H1 (cell line): ENCODE data around the gene IL22RA2. TPM values are rescaled to one million over a fixed set of nuclear protein-coding genes. Genes with fewer than 3 reads are reported as not detected.

Experiments used
- CTCF ChIA-PET: fragments of 300-600 bp; sonication (Branson Sonifier 250); formaldehyde crosslinking; loops from one replicate; lab custom pipeline; 2021; ENCODE audit not compliant: partially characterized antibody; lab: Charles Lee
- POLR2A ChIA-PET: fragments of 300-600 bp; sonication (Branson Sonifier 250); formaldehyde crosslinking; loops from one replicate; lab custom pipeline; 2021; ENCODE audit warnings: inconsistent platforms; ENCODE audit not compliant: partially characterized antibody; lab: Charles Lee
- DNase-seq, 2 experiments: peaks; one replicate each; pipeline versions ENCODE4 v3.0.0 to v3.0.0-alpha.2; 2010 to 2022; ENCODE audit warnings: low spot score in 2 of 2, low read depth in 1 of 2, mixed read lengths in 1 of 2
- FAIRE-seq: peaks from 2 replicates; lab custom pipeline; 2011; peaks lifted over from hg19 to GRCh38; lab: Jason Lieb, UNC
- H2AFZ ChIP-seq: 2 replicates; pipeline ENCODE4 v1.8.1; 2012; ENCODE audit warnings: low read length, inconsistent platforms
- H2AK5ac ChIP-seq: 2 replicates; pipeline ENCODE4 v1.6.1; 2013; ENCODE audit warnings: low read depth, low read length
- H2BK120ac ChIP-seq: replicated peaks from 2 replicates; pipeline ENCODE3; 2013; ENCODE audit warnings: low read depth, low read length, inconsistent platforms
- H2BK12ac ChIP-seq: 2 replicates; pipeline ENCODE4 v1.6.1; 2013; ENCODE audit warnings: low read depth, low read length
- H2BK15ac ChIP-seq: 2 replicates; pipeline ENCODE4 v1.6.1; 2013; ENCODE audit warnings: low read length
- H2BK20ac ChIP-seq: 2 replicates; pipeline ENCODE4 v1.6.1; 2013; ENCODE audit warnings: low read length
- H2BK5ac ChIP-seq: 2 replicates; pipeline ENCODE4 v1.6.1; 2013; ENCODE audit warnings: low read depth, low read length
- H3K14ac ChIP-seq: 2 replicates; pipeline ENCODE4 v1.6.1; 2013; ENCODE audit warnings: inconsistent platforms; ENCODE audit not compliant: insufficient read length
- H3K18ac ChIP-seq: 2 replicates; pipeline ENCODE4 v1.6.1; 2013; ENCODE audit warnings: low read length; ENCODE audit errors: extremely low read depth
- H3K23ac ChIP-seq: 2 replicates; pipeline ENCODE4 v1.6.1; 2013; ENCODE audit warnings: inconsistent platforms; ENCODE audit not compliant: insufficient read length
- H3K23me2 ChIP-seq: 2 replicates; pipeline ENCODE4 v1.6.1; 2013; ENCODE audit warnings: low read depth, low read length
- H3K27ac ChIP-seq: 2 replicates; pipeline ENCODE4 v1.6.1; 2011; ENCODE audit warnings: low read depth, low read length, inconsistent platforms
- H3K27me3 ChIP-seq, 4 experiments: replicated peaks in 1 of 4; 1 replicate in 1 of 4; 2 replicates in 3 of 4; pipeline versions ENCODE4 v1.6.1 to v1.8.1; 2011 to 2013; ENCODE audit warnings: low read length in 3 of 4, mild to moderate bottlenecking in 3 of 4, inconsistent platforms in 2 of 4, mixed read lengths in 2 of 4, moderate library complexity in 1 of 4; ENCODE audit not compliant: control insufficient read depth in 3 of 4, insufficient read depth in 3 of 4; ENCODE audit errors: extremely low read depth in 1 of 4
- H3K36me3 ChIP-seq, 4 experiments: 2 replicates each; pipeline versions ENCODE4 v1.6.1 to v1.8.1; 2011 to 2013; ENCODE audit warnings: mild to moderate bottlenecking in 4 of 4, low read length in 3 of 4, moderate library complexity in 2 of 4, control low read depth in 1 of 4, inconsistent platforms in 1 of 4; ENCODE audit not compliant: insufficient read depth in 4 of 4, control insufficient read depth in 2 of 4
- H3K4ac ChIP-seq: replicated peaks from 2 replicates; pipeline ENCODE3; 2013; ENCODE audit warnings: low read length, low read depth, mixed read lengths, inconsistent platforms; ENCODE audit not compliant: insufficient read length
- H3K4me1 ChIP-seq, 4 experiments: replicated peaks in 1 of 4; 1 replicate in 1 of 4; 2 replicates in 3 of 4; pipeline versions ENCODE4 v1.6.1 to v1.8.1; 2011 to 2013; ENCODE audit warnings: low read length in 3 of 4, inconsistent platforms in 2 of 4, mixed read lengths in 1 of 4; ENCODE audit not compliant: insufficient read depth in 4 of 4, control insufficient read depth in 3 of 4
- H3K4me2 ChIP-seq, 2 experiments: 2 replicates each; pipeline versions ENCODE4 v1.6.1 to v1.8.1; 2011 to 2013; ENCODE audit warnings: low read depth in 2 of 2, low read length in 2 of 2, control low read depth in 1 of 2, inconsistent platforms in 1 of 2, mild to moderate bottlenecking in 1 of 2; ENCODE audit not compliant: insufficient read depth in 1 of 2
- H3K4me3 ChIP-seq, 4 experiments: fragments of 200-600, 300-600 bp in 1 of 4; sonication (generic), shearing (Covaris generic), sonication (Bioruptor Twin) in 1 of 4; 2 replicates each; pipeline versions ENCODE4 v1.5.1 to v1.8.1; 2011 to 2016; ENCODE audit warnings: low read length in 4 of 4, low read depth in 3 of 4, control low read depth in 2 of 4, inconsistent platforms in 2 of 4, mild to moderate bottlenecking in 2 of 4, mixed read lengths in 1 of 4, moderate library complexity in 1 of 4; ENCODE audit not compliant: insufficient read depth in 2 of 4; ENCODE audit errors: extremely low read depth in 1 of 4
- H3K56ac ChIP-seq: replicated peaks from 2 replicates; pipeline ENCODE3; 2013; ENCODE audit warnings: low read depth, mild to moderate bottlenecking, mixed read lengths, low read length, inconsistent platforms; ENCODE audit not compliant: insufficient read length
- H3K79me1 ChIP-seq: 2 replicates; pipeline ENCODE4 v1.6.1; 2013; ENCODE audit warnings: low read depth, low read length, control low read depth
- H3K79me2 ChIP-seq, 2 experiments: 2 replicates each; pipeline versions ENCODE4 v1.6.1 to v1.8.1; 2012 to 2013; ENCODE audit warnings: low read length in 2 of 2, mild to moderate bottlenecking in 2 of 2, inconsistent platforms in 1 of 2; ENCODE audit not compliant: insufficient read depth in 2 of 2, control insufficient read depth in 1 of 2
- H3K9ac ChIP-seq, 4 experiments: replicated peaks in 1 of 4; 1 replicate in 1 of 4; 2 replicates in 3 of 4; pipeline versions ENCODE4 v1.6.1 to v1.8.1; 2011 to 2013; ENCODE audit warnings: low read depth in 3 of 4, low read length in 3 of 4, control low read depth in 2 of 4, mild to moderate bottlenecking in 2 of 4, moderate library complexity in 2 of 4, inconsistent platforms in 1 of 4; ENCODE audit errors: extremely low read depth in 1 of 4
- H3K9me3 ChIP-seq, 2 experiments: 2 replicates each; pipeline versions ENCODE4 v1.6.1 to v1.8.1; 2012 to 2013; ENCODE audit warnings: mild to moderate bottlenecking in 2 of 2, moderate library complexity in 2 of 2, control low read depth in 1 of 2, inconsistent platforms in 1 of 2, low read depth in 1 of 2, low read length in 1 of 2, mixed read lengths in 1 of 2; ENCODE audit not compliant: insufficient read depth in 2 of 2
- H4K20me1 ChIP-seq, 2 experiments: replicated peaks in 1 of 2; 2 replicates each; pipeline versions ENCODE3 to v1.8.1; 2011 to 2013; ENCODE audit warnings: inconsistent platforms in 2 of 2, low read length in 2 of 2, mild to moderate bottlenecking in 1 of 2; ENCODE audit not compliant: insufficient read depth in 2 of 2, control insufficient read depth in 1 of 2
- H4K5ac ChIP-seq: 2 replicates; pipeline ENCODE4 v1.6.1; 2013; ENCODE audit warnings: low read length, low read depth, mixed read lengths, inconsistent platforms; ENCODE audit not compliant: insufficient read length
- H4K8ac ChIP-seq: 2 replicates; pipeline ENCODE4 v1.8.0; 2013; ENCODE audit warnings: mild to moderate bottlenecking, moderate library complexity, low read length, inconsistent platforms; ENCODE audit not compliant: insufficient read depth; ENCODE audit errors: extremely low read depth
- H4K91ac ChIP-seq: replicated peaks from 2 replicates; pipeline ENCODE3; 2013; ENCODE audit warnings: low read length, mixed read lengths, inconsistent platforms; ENCODE audit not compliant: insufficient read length
- BACH1 ChIP-seq: IDR thresholded peaks from 2 replicates; pipeline ENCODE4 v1.6.1; 2012; ENCODE audit warnings: low read length, improper control_type of control experiment
- CBX5 ChIP-seq: fragments of 300-800, 300-1000 bp; sonication (generic); IDR thresholded peaks from 2 replicates; pipeline ENCODE4 v1.7.1; 2016; ENCODE audit warnings: antibody characterized with exemption, low read length, low read depth
- FOSL1 ChIP-seq: IDR thresholded peaks from 2 replicates; pipeline ENCODE4 v1.6.1; 2011; ENCODE audit warnings: mild to moderate bottlenecking, low read depth, low read length, moderate library complexity; ENCODE audit not compliant: insufficient read depth
- MAFK ChIP-seq: IDR thresholded peaks from 2 replicates; pipeline ENCODE4 v1.6.1; 2012; ENCODE audit warnings: low read depth, mild to moderate bottlenecking, improper control_type of control experiment, low read length
- PHF8 ChIP-seq: fragments of 200-600 bp; sonication (generic); conservative IDR thresholded peaks from 2 replicates; pipeline ENCODE4 v1.7.1; 2012; ENCODE audit warnings: low read depth, mild to moderate bottlenecking, inconsistent platforms, low read length, moderate library complexity
- SIRT6 ChIP-seq: IDR thresholded peaks from one replicate; pipeline ENCODE4 v1.7.1; 2012; ENCODE audit warnings: low read length, inconsistent platforms
- SP2 ChIP-seq: IDR thresholded peaks from 2 replicates; pipeline ENCODE4 v1.6.1; 2012; ENCODE audit warnings: mild to moderate bottlenecking, low read length, inconsistent platforms
- ZNF274 ChIP-seq: IDR thresholded peaks from 2 replicates; pipeline ENCODE4 v1.7.0; 2012; ENCODE audit warnings: low read length, borderline replicate concordance; ENCODE audit errors: extremely low read depth
- WGBS, 2 experiments: shearing (Covaris generic) in 1 of 2; methylation state at CpG; one replicate each; pipeline versions ENCODE4 v1.1.6 to v1.1.7; 2013 to 2015; ENCODE audit warnings: low lambda C conversion rate in 2 of 2, mixed read lengths in 2 of 2, inconsistent platforms in 1 of 2, low coverage in 1 of 2, missing lambda C conversion rate in 1 of 2; ENCODE audit not compliant: insufficient replicate concordance in 2 of 2, insufficient coverage in 1 of 2, insufficient read length in 1 of 2; ENCODE audit errors: extremely low coverage in 1 of 2, missing lambda C conversion rate in 1 of 2; 5-methylcytosine and 5-hydroxymethylcytosine counted together
- polyA plus RNA-seq, 7 experiments: library from polyadenylated mRNA; depleted of rRNA in 3 of 7; stranded (reverse) in 5 of 7; unstranded in 2 of 7; fragments of >200 nt in 5 of 7; fragments of 200-250 nt in 2 of 7; gene quantifications; 1 replicate in 5 of 7; 2 replicates in 1 of 7; 4 replicates in 1 of 7; pipeline versions ENCODE4 v1.2.1 to v1.2.3, GENCODE V29; 2011 to 2013; ENCODE audit warnings: missing spikeins in 2 of 7, mixed read lengths in 2 of 7
- total RNA-seq: library from RNA; stranded (reverse); fragmentation: NEBNext Ultra II Directional; extraction: Animal tissue kit (Norgen Biotek cat#: 25700); gene quantifications from 2 replicates; pipeline ENCODE4 v1.2.1, GENCODE V29; 2021
- TF ChIP-seq, protein P1 (sequence below), 3 experiments: IDR thresholded peaks; 1 replicate in 2 of 3; 2 replicates in 1 of 3; pipeline versions ENCODE4 v1.5.1 to v1.6.1; 2011; ENCODE audit warnings: low read length in 3 of 3, mild to moderate bottlenecking in 3 of 3, inconsistent platforms in 2 of 3, low read depth in 1 of 3, moderate library complexity in 1 of 3; ENCODE audit not compliant: insufficient read depth in 1 of 3; ENCODE audit errors: control extremely low read depth in 1 of 3

The IL22RA2 gene
- total and polyA plus RNA-seq, 2 of the 8 experiments (the other 6 are each of a cell fraction or from before 2014, with no cell fraction given): not detected

DNA sequence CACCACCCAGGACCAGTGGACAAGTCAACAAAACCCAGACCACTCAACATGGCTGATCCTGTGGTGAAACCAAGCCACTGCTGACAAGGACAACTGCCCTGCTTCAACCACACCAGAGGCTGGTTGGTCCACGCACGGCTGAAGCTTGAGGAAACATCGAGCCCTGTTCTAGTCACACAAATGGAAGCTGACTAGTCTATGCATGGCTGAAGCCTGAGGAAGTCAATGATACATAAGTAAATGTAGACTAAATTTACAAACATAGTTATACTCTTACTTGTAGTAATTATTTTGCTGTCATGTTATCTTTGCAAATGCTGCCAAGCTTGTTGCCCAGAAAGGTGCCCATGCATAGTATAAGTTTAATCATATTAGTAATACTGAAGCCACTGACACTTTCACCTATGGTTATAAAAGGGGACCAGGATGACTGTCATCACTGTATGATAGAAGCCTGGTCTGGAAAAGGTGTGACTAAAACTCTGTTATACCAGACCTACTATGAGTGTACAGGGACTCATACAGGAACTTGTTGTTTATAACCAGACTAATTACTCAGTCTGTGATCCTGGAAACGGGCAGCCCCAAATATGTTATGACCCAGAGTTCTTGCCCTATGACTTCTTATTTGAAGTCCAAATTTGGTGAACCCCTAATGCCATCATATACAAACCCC, 5.6 kb downstream of the IL22RA2 start:
- no peak for DNase-seq
- Histone ChIP-seq H3K14ac (no peak overlapping the region), H4K5ac (no peak overlapping the region), H3K4me2 (no peak overlapping the region), H3K27me3 (no peaks in the 10 kb centered on the region), H3K23me2 (no peaks in the 10 kb centered on the region), H4K91ac (no peak overlapping the region), H3K36me3 (no peaks in the 10 kb centered on the region; a peak in 1 of 8 replicates), H2BK20ac (no peak overlapping the region), H3K79me2 (no peaks in the 10 kb centered on the region), H2BK15ac (no peak overlapping the region), H3K9ac (no peak overlapping the region), H3K56ac (no peak overlapping the region), H3K4me1 (peaks cover 0 to 6% (median 3%) of the 10 kb centered on the region in 4 experiments; a peak in 3 of 7 replicates), H4K8ac (no peak overlapping the region), H3K9me3 (peaks cover 35 to 41% of the 10 kb centered on the region in 2 experiments), H3K79me1 (no peaks in the 10 kb centered on the region), H3K4ac (no peak overlapping the region), H4K20me1 (no peaks in the 10 kb centered on the region), H2BK12ac (no peak overlapping the region), H3K27ac (no peak overlapping the region), H3K23ac (no peak overlapping the region), H2AK5ac (no peak overlapping the region), H2BK120ac (no peak overlapping the region), H3K4me3 (no peak overlapping the region), H2BK5ac (no peak overlapping the region), H2AFZ (no peak overlapping the region), H3K18ac (no peak overlapping the region)
- CTCF ChIA-PET: no interaction called here
- FAIRE-seq: no peak
- POLR2A ChIA-PET: no interaction called here
- WGBS, 2 experiments: 94% methylated on average over 4 of the region's 4 CpGs; no CpG with 5 or more reads in 1 of the 2 experiments
- no peak for TF ChIP-seq PHF8
- no peak for TF ChIP-seq BACH1
- no peak for TF ChIP-seq FOSL1
- no peak for TF ChIP-seq CBX5
- TF ChIP-seq ZNF274: no peak
- TF ChIP-seq SP2: no peak
- no peak for TF ChIP-seq MAFK
- TF ChIP-seq, protein P1, sequence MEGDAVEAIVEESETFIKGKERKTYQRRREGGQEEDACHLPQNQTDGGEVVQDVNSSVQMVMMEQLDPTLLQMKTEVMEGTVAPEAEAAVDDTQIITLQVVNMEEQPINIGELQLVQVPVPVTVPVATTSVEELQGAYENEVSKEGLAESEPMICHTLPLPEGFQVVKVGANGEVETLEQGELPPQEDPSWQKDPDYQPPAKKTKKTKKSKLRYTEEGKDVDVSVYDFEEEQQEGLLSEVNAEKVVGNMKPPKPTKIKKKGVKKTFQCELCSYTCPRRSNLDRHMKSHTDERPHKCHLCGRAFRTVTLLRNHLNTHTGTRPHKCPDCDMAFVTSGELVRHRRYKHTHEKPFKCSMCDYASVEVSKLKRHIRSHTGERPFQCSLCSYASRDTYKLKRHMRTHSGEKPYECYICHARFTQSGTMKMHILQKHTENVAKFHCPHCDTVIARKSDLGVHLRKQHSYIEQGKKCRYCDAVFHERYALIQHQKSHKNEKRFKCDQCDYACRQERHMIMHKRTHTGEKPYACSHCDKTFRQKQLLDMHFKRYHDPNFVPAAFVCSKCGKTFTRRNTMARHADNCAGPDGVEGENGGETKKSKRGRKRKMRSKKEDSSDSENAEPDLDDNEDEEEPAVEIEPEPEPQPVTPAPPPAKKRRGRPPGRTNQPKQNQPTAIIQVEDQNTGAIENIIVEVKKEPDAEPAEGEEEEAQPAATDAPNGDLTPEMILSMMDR (IDR thresholded peaks at IDR 0.05; ENCODE audit: control extremely low read depth in 1 of 3, insufficient read depth in 1 of 3, low read depth in 1 of 3, low read length in 3 of 3): no peak
- no peak for TF ChIP-seq SIRT6
